GM19467 (cell line): ENCODE measurements around the gene ARL6IP1.
"Not testable (repeated sequence)": the region's sequence is repeated elsewhere in the genome, so short reads cannot be mapped to it uniquely, and the experiment has no call there.

Experiments used
- ATAC-seq: cut with Tn5 transposase; IDR thresholded peaks from one replicate; pipeline ENCODE4 v1.9.1; 2021; ENCODE audit warnings: mild to moderate bottlenecking, moderate library complexity; ENCODE audit not compliant: unreplicated experiment

ARL6IP1 gene

GRCh38 chr16:18762713-18763112, 38.6 kb downstream of the ARL6IP1 start:
- ATAC-seq = not testable (repeated sequence)

DNA sequence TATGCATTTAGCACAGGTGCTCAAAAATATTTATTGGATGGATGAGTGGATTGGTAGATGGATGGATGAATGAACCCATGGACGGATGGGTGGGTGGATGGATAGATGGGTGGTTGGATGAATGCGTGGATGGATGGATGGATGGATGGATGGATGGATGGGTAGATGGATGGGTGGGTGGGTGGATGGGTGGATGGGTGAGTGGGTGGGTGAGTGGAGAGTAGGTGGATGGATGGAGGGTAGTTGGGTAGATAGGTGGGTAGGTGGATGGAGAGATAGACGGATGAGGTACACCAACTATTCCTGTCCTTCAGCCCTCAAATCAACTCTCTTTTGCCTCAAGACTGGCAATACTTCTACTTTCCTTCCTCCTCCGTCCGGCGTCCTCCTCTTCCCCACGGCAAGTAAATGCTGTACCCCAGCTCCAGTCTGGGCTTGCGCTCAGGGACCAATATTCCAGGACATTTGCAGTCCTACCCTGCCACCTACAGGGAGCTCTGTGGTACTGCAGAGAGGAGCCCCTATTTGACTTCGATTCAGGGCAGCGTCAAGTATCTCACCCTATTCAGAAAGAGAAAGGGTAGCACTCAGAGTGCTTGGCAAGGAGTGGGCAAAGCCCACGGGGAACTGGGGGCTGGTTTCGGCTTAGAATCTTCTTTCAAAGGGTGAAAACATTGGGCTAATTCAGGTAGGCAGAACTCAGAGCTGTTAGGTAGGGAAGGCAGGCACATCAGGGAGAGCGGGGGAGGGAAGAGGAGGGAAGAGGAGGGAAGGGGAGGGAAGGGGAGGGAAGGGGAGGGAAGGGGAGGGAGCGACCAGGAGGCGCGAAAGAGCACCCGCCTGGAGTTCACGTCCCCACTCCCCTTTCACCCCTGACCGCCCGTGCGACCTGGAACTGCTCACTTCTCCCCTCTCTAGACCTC, 41.5 kb downstream of the ARL6IP1 start:
- ATAC-seq = peak; percentile 49

DNA sequence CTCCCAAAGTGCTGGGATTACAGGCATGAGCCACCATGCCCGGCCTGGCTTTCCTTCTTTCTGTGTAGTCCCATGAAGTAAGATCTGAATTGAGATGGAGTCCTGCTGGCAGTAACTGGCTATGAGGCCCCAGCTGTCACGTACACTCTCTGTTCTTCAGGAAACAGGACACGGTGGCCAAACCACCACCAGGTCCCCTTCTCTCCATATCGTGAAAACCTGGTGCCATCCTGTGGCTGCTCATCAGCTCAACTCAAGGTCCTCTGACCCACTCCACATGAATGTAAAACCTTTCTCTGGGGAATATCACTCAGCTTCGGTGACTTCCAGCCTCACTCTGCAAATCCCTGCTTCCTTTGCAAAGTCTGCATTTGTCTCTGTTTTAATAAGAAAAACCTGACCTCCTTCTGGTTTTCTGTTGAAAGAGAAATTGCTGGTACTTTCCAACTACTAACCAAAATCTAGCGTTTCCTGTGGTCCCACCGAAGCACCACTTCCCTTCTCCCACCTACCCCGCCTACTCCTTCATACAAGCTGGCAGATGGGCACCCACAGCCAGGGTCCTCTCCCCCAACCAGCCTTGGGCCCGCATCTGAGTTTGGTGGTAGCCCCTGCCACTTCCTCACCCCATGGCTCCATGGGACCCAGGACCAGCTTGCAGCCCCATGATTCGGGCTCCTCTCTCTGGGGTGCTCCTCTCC, 43.2 kb downstream of the ARL6IP1 start:
- not testable (repeated sequence) for ATAC-seq

GRCh38 chr16:18756639-18757038, 44.7 kb downstream of the ARL6IP1 start:
- not testable (repeated sequence) for ATAC-seq

GRCh38 chr16:18742870-18743269, 58.5 kb downstream of the ARL6IP1 start:
- ATAC-seq = not testable (repeated sequence)
